ENCODE measurements around the gene PAX5.
"Not testable (repeated sequence)": the region's sequence is repeated elsewhere in the genome, so short reads cannot be mapped to it uniquely, and the experiment has no call there.

The PAX5 gene

GRCh38 chr9:36872641-36873040 lies 161.4 kb downstream of the PAX5 start:
- DNase-seq, result no peak

GRCh38 chr9:36871606-36872005 lies 162.5 kb downstream of the PAX5 start:
- DNase-seq, result no peak

- DNase-seq, result no peak
Observed at GRCh38 chr9:36870960-36871359, 163.1 kb downstream of the PAX5 start.

- DNase-seq, result not testable (repeated sequence)
Observed at GRCh38 chr9:36869605-36870004, 164.5 kb downstream of the PAX5 start.

GRCh38 chr9:36868586-36869282 lies 165.3 kb downstream of the PAX5 start:
- no peak for DNase-seq

- no peak for DNase-seq
Observed at GRCh38 chr9:36867672-36868471, 166.2 kb downstream of the PAX5 start.

- DNase-seq, result no peak
Observed at GRCh38 chr9:36867241-36867640, 166.8 kb downstream of the PAX5 start.

GRCh38 chr9:36866840-36867239 lies 167.2 kb downstream of the PAX5 start:
- DNase-seq, result no peak

- no peak for DNase-seq
Observed at GRCh38 chr9:36865731-36866635, 168.1 kb downstream of the PAX5 start.

- DNase-seq, result no peak
Observed at GRCh38 chr9:36864491-36865410, 169.3 kb downstream of the PAX5 start.

GRCh38 chr9:36862206-36863145 lies 171.6 kb downstream of the PAX5 start:
- DNase-seq, result no peak

- DNase-seq, result no peak
Observed at GRCh38 chr9:36861528-36862205, 172.4 kb downstream of the PAX5 start.

- DNase-seq, result no peak
Observed at GRCh38 chr9:36858805-36859375, 175.2 kb downstream of the PAX5 start.

GRCh38 chr9:36855448-36856315 lies 178.4 kb downstream of the PAX5 start:
- DNase-seq, result no peak

- DNase-seq, result no peak
Observed at GRCh38 chr9:36854751-36855150, 179.3 kb downstream of the PAX5 start.

- DNase-seq, result no peak
Observed at GRCh38 chr9:36854034-36854433, 180.0 kb downstream of the PAX5 start.

- no peak for DNase-seq
Observed at GRCh38 chr9:36853233-36853632, 180.8 kb downstream of the PAX5 start.

GRCh38 chr9:36849943-36850342 lies 184.1 kb downstream of the PAX5 start:
- DNase-seq, result no peak

- no peak for DNase-seq
Observed at GRCh38 chr9:36848946-36849345, 185.1 kb downstream of the PAX5 start.
